ENCODE results near the gene AP3S1.

Gene AP3S1

DNA sequence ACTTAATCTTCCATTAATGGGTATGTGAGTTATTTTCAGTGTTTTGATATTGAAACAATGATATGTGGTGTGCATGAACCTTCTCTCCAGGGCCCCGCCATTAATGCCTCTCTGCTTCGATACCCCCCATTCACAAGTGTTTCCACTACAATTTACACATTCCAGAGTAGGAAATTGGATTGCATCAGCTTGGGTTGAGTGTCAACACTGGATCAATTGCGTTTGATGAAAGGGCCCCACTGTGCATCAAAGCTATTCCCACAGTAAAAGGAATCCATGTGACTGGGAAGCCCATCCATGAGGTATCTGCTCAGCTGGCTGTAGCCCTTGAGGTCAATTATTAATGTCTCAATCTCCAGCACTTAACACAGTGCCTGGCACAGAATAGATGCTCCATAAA lies 102.8 kb downstream of the AP3S1 start:
- no peak for DNase-seq

DNA sequence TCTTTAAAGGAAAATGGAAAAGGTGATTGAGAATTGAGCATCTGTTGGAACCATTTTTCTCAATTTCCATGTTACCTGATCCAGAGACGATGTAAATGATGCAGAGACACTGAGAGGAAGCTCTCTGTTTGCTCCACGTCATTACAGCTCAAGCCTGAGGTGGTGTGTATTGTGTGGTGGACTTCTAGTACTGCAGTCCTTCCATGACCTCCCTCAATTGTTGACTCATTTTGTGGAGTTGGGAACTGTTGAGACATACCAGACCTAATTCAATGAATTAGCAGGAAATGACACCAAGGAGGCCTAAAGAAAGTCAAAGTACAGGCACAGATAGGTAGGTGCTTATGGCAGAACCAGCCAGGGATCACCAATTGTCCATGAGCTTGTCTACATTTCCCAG lies 104.9 kb downstream of the AP3S1 start:
- no peak for DNase-seq

DNA sequence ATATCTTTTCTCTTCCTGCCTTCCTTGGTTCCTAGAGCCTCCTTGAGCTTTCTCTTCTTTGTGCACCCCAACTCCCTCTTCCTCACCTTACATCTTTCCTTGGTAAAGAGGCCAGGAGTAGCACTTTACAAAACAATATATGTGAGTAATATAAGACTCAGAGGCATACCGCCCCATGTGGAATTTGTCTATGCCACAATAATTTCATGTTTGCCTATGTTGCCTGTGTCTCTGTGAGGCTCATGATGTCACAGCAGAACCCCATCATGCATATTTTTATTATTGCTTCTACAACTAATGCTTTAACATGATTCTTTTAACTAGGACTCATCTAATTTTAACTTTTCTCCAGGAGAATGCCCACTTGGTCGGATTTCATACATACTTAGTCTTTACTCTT lies 105.5 kb downstream of the AP3S1 start:
- DNase-seq: no peak

DNA sequence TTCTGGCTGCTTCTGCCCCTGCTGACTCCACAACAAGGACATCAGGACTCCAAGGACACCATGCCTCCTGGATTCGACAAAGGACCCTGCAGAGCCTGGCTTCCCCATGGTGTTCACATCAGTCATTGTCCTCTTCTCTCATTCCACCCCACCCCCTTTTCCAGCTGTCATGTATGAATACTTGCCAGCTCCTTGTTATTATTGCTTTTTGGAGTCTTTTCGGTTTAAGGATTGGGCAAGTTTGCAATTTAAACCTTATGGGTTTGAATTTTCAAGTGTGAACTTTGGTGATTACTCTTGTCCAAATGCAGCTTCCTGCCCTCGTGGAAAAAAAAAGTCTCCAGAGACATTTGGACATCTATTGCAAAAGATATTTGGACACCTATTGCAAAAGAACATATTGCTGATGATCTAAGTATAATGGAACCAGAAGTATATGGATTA lies 106.4 kb downstream of the AP3S1 start:
- no peak for DNase-seq

DNA sequence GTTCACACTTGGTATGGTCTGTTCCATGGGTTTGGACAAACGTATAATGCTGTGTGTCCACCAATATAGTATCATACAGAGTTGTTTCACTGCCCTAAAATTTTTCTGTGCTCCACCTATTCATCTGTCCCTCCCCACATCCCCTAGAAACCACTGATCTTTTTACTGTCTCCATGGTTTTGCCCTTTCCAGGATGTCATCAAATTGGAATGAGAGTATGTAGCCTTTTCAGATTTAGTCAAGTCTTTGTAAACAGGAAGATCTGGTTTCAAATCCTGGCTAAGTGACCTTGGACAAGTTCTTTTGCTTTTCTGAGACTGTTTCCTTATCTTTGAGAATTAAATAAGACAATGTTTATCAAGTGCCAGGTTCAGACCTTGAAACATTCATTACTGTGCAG lies 107.4 kb downstream of the AP3S1 start:
- DNase-seq: no peak

DNA sequence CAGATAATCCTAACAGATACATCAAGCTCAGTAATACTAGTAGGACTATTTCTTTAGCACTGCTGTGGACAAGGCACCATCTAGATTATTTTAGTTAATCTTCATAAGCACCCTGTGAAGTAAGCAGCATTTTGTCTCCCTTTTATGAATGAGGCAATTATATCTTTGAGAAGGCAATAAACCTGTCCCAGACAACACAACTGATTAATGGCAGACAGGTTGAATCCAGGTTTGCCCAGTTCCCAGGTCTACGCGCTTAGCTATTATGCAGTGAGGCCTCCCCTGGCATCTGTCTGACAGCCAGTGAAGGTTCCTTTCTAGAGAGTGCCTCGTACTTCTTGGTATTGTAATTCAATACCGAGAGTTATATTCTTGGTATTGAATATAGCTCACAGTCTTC lies 110.9 kb downstream of the AP3S1 start:
- DNase-seq: no peak

DNA sequence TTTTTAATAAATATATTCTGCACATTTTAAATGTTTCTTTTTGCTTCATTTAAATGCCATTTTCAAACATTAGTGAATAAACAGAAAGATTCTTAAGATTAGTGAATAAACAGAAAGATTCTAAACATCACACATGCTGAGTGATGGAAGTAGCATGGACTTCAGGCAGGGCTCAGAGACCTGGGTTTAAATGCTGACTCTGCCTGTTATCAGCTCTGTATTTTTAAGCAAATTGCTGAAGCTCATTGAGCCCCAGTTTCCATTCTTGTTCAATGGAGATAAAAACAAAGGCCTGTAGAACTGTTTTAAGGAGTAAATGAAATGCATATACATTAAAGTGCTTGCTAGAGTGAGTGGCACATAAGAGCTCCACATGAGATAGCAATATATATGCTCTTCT lies 112.4 kb downstream of the AP3S1 start:
- DNase-seq: no peak

DNA sequence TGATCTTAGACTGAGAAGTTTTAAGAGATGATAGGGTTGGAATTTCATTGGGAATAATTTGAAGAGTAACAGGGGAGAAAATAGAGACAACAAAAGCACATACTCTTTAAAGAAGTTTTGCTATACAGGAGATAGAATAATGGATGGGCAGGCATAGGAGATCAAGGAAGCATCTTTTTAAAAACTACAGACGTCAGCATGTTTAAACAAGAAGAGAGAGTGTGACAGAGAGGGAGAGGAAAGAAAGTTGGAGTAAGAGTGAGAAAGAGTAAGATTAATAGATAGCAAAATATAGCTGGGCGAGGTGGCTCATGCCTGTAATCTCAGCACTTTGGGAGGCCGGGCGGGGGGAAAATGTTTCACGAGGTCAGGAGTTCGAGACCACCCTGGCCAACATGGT lies 115.2 kb downstream of the AP3S1 start:
- no peak for DNase-seq

DNA sequence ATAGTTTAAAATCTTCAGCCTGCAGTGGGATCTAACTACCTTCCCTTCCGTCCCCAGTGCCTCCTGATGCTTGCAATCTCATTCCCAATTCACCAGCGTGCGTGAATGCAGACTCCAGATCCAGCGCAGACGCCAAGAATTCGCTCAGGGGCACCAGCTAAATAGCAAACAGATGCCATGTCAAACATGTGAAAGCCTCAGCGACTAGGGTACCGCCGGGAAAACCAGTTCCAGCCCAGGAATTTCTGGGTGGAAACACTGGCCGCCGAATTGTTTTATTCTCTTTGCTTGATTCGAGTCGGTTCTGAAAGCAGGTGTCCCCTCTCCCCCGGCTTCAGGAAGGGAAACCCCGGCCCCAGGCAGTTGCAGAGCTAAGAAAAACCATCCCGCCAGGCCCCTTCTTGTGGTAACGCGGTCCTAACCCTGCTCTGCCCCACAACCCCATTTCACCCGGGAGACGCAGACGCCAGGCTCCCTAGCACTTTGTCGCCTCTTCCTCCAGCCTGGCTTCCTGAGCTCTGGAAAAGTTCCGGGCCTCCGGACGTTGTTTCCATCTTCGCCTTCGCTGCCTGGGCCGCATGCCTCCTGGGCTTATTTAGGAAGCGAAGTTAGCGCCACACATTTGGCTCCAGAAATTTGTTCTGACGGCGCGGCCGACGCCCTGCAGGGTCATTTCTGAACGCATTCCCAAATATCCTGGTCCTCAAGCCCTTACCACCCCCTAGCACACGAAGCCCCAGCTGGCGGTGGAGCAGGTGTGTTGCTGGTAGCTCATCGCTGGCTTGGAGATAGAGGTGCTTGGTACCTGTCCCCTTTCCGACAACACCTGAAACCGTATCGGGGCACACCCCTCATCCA lies 119.9 kb downstream of the AP3S1 start:
- DNase-seq: no peak

DNA sequence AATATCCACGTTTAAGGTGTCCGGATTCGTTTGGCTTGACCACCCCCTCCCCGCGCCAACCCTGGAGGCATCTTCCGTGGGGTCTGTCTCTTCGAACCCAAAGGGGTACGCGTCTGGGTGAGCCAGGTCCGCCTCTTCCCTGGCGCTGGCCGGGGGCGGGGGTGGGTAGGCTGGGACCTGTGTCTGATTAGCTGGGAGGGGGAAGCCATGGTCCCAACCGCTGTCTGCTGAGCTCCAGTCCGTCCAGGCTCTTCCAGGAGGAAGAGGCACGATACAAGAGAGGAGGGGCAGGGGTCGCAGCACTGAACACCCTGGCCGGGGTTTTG lies 120.5 kb downstream of the AP3S1 start, which contains the start of gene LVRN:
TSS of gene LVRN (plus strand) at position 237 of the 326 bp plus-strand sequence. CDS start 143 bp downstream, outside the sequence.
- DNase-seq: no peak

DNA sequence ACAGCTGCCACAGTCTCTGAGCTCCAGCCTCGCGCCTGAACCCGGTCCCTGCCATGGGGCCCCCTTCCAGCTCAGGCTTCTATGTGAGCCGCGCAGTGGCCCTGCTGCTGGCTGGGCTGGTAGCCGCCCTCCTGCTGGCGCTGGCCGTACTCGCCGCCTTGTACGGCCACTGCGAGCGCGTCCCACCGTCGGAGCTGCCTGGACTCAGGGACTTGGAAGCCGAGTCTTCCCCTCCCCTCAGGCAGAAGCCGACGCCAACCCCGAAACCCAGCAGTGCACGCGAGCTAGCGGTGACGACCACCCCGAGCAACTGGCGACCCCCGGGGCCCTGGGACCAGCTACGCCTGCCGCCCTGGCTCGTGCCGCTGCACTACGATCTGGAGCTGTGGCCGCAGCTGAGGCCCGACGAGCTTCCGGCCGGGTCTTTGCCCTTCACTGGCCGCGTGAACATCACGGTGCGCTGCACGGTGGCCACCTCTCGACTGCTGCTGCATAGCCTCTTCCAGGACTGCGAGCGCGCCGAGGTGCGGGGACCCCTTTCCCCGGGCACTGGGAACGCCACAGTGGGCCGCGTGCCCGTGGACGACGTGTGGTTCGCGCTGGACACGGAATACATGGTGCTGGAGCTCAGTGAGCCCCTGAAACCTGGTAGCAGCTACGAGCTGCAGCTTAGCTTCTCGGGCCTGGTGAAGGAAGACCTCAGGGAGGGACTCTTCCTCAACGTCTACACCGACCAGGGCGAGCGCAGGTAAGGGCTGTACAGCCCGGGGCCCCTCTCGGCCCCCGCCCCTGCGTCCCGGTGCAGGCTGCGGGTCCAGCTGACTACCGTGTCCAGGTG lies 121.0 kb downstream of the AP3S1 start:
- DNase-seq: no peak

DNA sequence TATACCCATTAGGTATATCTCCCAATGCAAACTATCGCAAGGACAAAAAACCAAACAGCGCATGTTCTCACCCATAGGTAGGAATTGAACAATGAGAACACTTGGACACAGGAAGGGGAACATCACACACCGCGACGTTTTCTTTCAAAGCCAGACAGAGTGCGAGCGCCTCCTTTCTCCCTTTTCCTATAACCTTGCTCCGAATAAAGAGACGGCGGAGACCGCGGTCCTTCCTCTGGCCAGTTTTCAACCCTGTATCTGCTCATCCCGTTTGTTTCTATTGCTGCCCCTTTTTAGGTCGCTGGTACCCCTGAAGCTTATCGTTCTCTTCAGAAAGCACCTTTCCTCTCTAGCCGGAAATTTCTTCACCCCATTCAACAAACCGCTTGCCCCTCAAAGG lies 121.8 kb downstream of the AP3S1 start:
- no peak for DNase-seq
